ENCODE measurements around the gene ANKRD63.

DNA sequence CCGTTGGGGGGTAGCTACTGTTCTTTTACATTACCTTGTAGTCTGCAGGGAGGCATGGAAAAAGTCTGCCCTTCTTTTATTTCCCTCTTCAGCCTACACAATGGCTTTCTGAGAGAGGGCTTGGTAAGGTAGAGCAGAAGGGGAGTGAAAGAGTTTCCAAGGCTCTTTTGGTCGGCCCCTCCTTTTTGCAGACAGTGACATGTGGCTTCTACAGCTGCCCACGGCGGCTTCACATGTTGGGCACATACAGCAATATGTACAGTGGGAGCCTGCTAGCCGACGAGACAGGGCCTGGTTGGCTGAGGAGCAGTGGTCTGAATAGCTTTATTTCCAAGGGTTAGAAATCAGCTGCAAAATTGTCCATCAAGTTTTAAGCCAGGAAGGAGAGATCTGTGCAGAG, 44.6 kb upstream of the ANKRD63 start:
- no peak for TF ChIP-seq TCF4 (CRISPR knock-in tag; IDR thresholded peaks at IDR 0.05; ENCODE audit: borderline replicate concordance)
- TF ChIP-seq ZNF8 (CRISPR knock-in tag; IDR thresholded peaks at IDR 0.05): no peak
- TF ChIP-seq, protein P1, sequence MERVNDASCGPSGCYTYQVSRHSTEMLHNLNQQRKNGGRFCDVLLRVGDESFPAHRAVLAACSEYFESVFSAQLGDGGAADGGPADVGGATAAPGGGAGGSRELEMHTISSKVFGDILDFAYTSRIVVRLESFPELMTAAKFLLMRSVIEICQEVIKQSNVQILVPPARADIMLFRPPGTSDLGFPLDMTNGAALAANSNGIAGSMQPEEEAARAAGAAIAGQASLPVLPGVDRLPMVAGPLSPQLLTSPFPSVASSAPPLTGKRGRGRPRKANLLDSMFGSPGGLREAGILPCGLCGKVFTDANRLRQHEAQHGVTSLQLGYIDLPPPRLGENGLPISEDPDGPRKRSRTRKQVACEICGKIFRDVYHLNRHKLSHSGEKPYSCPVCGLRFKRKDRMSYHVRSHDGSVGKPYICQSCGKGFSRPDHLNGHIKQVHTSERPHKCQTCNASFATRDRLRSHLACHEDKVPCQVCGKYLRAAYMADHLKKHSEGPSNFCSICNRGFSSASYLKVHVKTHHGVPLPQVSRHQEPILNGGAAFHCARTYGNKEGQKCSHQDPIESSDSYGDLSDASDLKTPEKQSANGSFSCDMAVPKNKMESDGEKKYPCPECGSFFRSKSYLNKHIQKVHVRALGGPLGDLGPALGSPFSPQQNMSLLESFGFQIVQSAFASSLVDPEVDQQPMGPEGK (CRISPR knock-in tag; IDR thresholded peaks at IDR 0.05; ENCODE audit: borderline replicate concordance): no peak
- TF ChIP-seq ZNF70 (CRISPR knock-in tag; IDR thresholded peaks at IDR 0.05): no peak
- no peak for TF ChIP-seq ZFP30 (CRISPR knock-in tag; IDR thresholded peaks at IDR 0.05)
- TF ChIP-seq OSR1 (CRISPR knock-in tag; IDR thresholded peaks at IDR 0.05): no peak
- TF ChIP-seq, protein P2, sequence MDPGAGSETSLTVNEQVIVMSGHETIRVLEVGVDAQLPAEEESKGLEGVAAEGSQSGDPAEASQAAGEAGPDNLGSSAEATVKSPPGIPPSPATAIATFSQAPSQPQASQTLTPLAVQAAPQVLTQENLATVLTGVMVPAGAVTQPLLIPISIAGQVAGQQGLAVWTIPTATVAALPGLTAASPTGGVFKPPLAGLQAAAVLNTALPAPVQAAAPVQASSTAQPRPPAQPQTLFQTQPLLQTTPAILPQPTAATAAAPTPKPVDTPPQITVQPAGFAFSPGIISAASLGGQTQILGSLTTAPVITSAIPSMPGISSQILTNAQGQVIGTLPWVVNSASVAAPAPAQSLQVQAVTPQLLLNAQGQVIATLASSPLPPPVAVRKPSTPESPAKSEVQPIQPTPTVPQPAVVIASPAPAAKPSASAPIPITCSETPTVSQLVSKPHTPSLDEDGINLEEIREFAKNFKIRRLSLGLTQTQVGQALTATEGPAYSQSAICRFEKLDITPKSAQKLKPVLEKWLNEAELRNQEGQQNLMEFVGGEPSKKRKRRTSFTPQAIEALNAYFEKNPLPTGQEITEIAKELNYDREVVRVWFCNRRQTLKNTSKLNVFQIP (CRISPR knock-in tag; IDR thresholded peaks at IDR 0.05; ENCODE audit: borderline replicate concordance, low read depth): no peak
- no peak for TF ChIP-seq ISL1 (CRISPR knock-in tag; IDR thresholded peaks at IDR 0.05)
- no peak for TF ChIP-seq ARNTL (CRISPR knock-in tag; IDR thresholded peaks at IDR 0.05; ENCODE audit: borderline replicate concordance, low read depth)

Data from SK-N-SH treated with all-trans-retinoic acid at 6 μM for 48 hours (cell line).